Stimulated activated CD8-positive, alpha-beta memory T cell treated with anti-CD3 and anti-CD28 coated beads, Interleukin-4, amount 100 ng/mL, for 1 hour (primary cell): ENCODE measurements around the gene BBIP1.
"Not testable (repeated sequence)": the region's sequence is repeated elsewhere in the genome, so short reads cannot be mapped to it uniquely, and the experiment has no call there.

Source experiments
- DNase-seq, 2 donors: peaks; one replicate each; pipeline ENCODE4 v3.0.0-alpha.2; 2020; ENCODE audit warnings: low read depth in 2 of 2, low spot score in 1 of 2

BBIP1 gene

GRCh38 chr10:110885932-110886674 is 32.9 kb downstream of the BBIP1 start:
- DNase-seq = no peak

DNA sequence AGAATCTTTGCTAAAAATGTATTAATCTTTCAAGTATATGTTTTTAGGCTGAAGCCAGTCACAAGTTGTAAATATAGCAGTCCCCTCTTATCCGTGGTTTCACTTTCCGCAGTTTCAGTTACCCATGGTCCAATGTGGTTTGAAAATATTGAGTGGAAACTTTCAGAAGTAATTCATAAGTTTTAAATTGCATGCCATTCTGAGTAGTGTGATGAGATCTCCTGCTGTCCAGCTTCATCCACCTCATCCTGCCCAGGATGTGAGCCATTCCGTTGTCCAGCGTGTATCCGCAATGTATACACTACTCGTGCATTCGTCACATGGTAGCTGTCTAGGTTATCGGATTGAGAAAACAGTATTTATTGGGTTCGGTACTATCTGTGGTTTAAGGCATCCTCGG is 35.1 kb downstream of the BBIP1 start:
- no peak for DNase-seq

DNA sequence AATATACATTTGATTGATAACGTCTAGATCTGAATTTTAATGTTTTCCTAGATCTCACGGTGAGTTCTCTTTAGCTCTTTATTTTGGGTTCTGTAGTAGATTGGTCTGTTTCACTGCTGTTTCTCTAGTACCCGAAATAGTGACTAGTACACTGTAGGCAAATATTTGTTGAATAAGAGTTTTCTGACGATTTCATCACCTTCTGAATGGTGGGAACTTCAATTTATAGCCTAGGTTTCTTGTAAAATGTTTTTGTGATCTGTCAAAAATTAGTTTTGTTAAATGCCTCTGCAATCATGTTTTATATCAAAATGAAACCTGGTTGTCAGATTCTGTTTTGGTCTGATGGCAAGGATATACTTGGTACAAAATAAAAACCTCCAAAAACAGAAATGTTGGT is 37.1 kb downstream of the BBIP1 start:
- DNase-seq = no peak

DNA sequence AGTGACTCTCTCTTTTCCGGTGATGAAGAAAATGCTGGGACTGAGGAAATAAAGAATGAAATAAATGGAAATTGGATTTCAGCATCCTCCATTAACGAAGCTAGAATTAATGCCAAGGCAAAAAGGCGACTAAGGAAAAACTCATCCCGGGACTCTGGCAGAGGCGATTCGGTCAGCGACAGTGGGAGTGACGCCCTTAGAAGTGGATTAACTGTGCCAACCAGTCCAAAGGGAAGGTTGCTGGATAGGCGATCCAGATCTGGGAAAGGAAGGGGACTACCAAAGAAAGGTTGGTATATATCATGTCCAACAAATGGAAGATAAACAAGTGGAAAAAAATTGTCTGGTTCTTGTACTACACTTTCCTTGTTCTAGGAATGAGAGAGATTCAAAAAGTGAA is 37.7 kb downstream of the BBIP1 start:
- no peak for DNase-seq

DNA sequence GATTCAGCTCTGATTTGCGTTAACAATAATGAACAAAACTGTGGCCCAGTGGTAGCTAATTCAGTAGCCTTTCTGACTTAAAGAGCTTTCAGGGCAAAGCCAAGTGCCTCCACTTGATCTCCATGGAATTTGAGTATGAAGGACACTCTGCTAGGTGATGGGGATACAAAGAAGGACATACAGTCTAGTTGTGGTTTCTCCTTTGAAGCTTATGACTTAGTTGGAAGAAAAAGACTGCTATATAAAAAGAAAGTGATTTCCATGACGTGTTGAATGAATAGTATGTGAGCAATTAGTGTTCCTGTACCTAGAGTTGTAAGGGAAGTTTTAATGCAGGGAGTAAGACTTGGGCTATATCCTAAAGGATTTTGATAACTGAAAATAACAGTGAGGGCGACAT is 39.0 kb downstream of the BBIP1 start:
- no peak for DNase-seq

- DNase-seq = no peak
Measured at GRCh38 chr10:110876788-110877187, 42.2 kb downstream of the BBIP1 start.

DNA sequence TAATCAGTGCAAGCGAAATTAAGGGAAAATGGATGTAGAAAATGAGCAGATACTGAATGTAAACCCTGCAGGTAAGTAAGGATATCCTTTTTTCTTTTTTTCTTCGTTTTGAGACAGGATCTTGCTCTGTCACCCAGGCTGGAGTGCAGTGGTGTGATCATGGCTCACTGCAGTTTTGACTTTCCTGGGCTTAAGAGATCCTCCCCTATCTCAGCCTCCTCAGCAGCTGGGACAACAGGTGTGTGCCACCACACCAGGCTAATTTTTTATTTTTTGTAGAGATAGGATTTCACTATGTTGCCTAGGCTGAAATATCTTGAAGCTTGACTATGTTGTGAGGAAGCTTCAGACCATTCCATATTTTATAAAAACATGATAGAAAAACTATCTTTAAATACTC is 43.0 kb downstream of the BBIP1 start:
- no peak for DNase-seq

DNA sequence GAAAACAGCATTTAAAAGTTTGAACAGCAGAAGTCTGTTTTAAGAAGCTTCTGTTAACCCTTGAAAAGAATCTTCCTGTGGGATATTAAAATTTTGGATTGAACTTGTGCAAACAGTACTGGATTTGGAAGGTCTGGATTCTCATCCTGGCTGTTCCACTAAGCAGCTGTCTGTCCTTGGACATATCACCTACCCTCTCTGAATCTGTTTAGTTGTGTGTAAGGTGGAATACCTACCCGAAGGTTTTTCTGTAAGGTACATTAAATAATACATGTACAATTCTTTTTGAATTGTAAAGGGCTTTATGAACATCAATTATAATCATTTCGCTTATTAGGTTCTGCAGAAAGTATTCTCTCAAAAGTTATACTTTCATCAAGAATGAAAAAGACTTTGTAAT is 45.0 kb downstream of the BBIP1 start:
- DNase-seq = no peak

GRCh38 chr10:110872984-110873923 is 45.7 kb downstream of the BBIP1 start:
- no peak for DNase-seq

DNA sequence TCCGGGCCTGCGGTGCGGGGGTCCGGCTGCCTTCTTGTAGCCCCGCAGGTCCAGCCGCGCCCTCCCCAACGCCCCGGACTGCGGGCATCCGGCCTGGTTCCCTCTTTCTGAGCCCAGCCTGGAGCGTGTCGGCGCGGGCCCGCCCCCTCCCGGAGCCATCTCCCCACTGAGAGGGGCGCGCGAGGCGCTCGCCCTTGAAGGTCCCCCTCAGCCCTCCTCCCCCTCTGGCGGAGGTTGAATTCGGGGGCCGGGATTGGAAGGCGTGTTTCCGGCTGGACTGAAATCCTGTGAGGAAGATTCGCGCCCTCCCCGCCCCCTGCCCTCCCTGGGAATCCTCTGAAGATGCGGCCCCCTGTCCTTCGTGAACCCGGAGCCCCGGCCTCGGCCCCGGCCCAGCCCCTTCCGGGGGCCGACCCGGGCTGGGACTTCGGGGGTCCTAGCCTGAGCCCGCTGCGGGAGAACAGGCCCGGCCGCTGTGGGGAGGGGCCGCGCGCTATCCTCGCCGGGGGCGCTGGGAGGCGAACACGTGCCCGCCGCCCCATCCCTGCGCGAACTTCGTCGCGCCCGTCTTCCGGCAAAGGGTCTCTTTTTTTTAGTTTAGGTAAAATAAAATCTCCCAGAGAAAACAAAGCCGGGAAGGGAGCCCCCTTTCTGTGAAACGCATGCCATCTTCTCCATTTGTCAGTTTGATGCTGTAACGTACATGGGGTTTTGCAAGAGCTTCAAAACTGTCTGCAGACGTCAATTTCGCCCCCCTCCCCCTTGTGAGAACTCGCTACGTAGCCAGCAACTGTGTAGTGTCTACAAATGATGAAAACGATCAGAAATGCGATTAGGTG is 46.6 kb downstream of the BBIP1 start:
- DNase-seq = peak in 1 of 2 donors; percentile 53

GRCh38 chr10:110871298-110872084 is 47.5 kb downstream of the BBIP1 start, which contains the start of gene PDCD4:
TSS of gene PDCD4 (plus strand) at chr10:110871928. CDS start at chr10:110876028, 4,100 bp downstream.
- peak; percentile 82 to 91 for DNase-seq

DNA sequence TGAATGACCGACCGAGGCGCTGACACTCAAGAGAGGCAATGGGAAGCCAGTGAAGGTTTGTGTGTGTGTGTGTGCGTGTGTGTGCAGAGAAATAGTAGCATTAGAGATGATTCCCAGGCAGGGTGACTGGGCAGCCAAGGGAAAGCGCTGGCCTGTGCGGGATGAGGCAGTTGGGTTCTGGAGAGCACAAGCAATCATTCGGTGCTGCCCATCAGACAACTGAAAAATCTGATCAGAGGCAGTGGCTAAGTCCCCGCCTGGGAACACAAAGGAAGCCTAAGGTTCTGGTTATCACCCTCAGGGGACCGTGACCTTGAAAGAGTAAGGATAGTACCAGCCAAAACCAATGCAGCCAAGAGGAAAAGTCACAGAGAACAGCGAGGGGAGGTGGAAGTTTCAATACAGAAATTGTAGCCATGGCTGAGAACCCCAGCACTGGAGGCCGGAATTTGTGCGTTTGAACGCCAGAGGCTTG is 48.1 kb downstream of the BBIP1 start:
- no peak for DNase-seq

DNA sequence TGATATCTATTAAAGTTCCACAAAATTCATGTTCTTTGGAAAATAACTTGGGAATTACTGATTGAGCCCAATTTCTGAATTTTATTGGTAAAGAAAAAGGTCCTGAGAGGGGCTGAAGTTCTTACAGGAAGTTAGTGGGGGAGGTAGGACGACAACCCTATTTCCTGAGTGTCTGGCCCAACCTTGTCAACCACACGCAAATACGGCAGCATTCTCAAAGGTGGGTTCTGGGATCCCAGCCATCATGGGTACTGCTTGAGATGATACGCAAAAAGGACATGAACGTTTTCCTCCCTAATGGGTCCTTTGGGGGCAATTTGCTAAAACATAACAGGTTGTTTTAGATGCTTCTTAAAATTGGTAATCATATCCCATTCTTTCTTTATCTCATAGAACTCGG is 50.0 kb downstream of the BBIP1 start:
- DNase-seq = no peak

DNA sequence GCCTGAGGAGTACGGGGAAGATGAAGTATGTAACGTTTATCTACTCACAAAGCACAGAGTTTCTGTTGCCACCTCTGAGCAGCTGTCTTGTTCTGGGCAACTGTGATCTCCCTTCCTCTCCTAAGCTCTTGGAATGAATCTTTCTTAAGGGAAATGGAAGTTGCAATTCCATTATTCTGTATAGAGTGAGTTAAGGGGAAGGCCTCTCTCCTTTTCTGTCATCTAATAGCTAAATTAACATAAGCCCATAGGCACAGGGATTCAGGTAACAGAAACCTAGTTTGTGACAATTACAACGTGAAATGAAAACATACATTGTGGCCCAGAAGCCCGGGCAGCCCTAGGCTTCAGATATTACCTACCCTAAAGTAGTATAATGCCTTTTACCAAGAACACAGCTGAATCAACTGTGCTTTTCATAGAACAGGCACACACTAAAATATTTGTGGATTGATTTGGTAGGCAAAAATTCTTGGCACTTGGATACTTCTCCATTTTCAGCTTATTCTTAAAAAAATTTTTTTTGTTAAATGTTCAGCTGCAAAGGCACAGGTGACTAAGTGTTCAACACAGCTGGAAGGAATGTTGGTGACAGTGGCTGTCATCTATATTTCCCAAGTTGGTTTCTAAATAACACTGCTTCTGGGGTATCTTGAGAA is 51.0 kb downstream of the BBIP1 start:
- DNase-seq = no peak

GRCh38 chr10:110867011-110867806 is 51.8 kb downstream of the BBIP1 start:
- not testable (repeated sequence) for DNase-seq

- DNase-seq = no peak
Measured at GRCh38 chr10:110865809-110866482, 53.0 kb downstream of the BBIP1 start.

GRCh38 chr10:110865186-110865808 is 53.7 kb downstream of the BBIP1 start:
- no peak for DNase-seq

DNA sequence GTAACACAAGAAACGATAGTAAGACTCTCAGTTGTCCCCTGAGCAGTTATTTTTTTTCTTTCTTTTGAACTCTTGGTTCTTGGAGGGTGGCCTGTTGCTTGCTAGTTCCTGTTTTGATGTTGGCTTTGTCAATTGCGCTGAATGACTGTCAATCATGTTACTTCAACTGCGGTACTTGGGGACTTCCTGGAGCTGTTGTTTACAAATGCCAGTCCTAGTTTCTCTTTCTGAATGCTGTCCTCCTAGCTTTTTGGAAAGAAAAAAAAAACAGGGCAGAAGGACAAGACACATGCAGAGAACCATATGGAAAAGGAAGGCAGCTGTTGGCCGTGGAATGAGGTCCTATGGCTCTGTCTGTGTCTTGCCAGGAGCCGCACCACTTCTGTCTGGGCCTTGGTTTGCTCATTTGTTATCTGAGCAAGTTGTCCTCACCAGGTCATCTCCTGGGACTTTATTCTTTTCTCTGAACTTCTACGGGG is 54.3 kb downstream of the BBIP1 start:
- DNase-seq = no peak
